Neural cell (in vitro differentiated cells): ENCODE measurements around the gene ATF5. TPM values are rescaled to one million over a fixed set of nuclear protein-coding genes. Genes with fewer than 3 reads are reported as not detected.

Experiments used
- H2AFZ ChIP-seq: fragments of 200-600, 300-800 bp; sonication (generic), shearing (Covaris generic); 2 replicates; pipeline ENCODE4 v1.6.0; 2014; ENCODE audit warnings: low read depth, mild to moderate bottlenecking, antibody characterized with exemption, low read length, moderate library complexity
- H3F3A ChIP-seq: fragments of 200-600 bp; shearing (Covaris generic); 2 replicates; pipeline ENCODE4 v1.6.1; 2016; ENCODE audit warnings: mild to moderate bottlenecking, moderate library complexity, mixed read lengths, antibody characterized with exemption, low read length; ENCODE audit not compliant: insufficient read depth, poor library complexity, severe bottlenecking
- H3K27ac ChIP-seq: fragments of 200-600, 300-800 bp; sonication (generic), shearing (Covaris generic); 2 replicates; pipeline ENCODE4 v1.5.1; 2014; ENCODE audit warnings: mild to moderate bottlenecking, low read length, moderate library complexity
- H3K27me3 ChIP-seq: fragments of 300-800, 200-600 bp; sonication (generic), shearing (Covaris generic); 2 replicates; pipeline ENCODE4 v1.6.0; 2014; ENCODE audit warnings: mild to moderate bottlenecking, low read depth, low read length, moderate library complexity; ENCODE audit not compliant: insufficient read depth
- H3K36me3 ChIP-seq: fragments of 300-800, 200-600 bp; sonication (generic), shearing (Covaris generic); 2 replicates; pipeline ENCODE4 v1.5.1; 2014; ENCODE audit warnings: mild to moderate bottlenecking, antibody characterized with exemption, low read length, moderate library complexity; ENCODE audit not compliant: insufficient read depth
- H3K4me2 ChIP-seq: fragments of 300-800, 200-600 bp; sonication (generic), shearing (Covaris generic); 2 replicates; pipeline ENCODE4 v1.6.0; 2014; ENCODE audit warnings: mild to moderate bottlenecking, low read length
- H3K4me3 ChIP-seq: fragments of 300-800, 200-600 bp; sonication (generic), shearing (Covaris generic); 2 replicates; pipeline ENCODE4 v1.5.1; 2014; ENCODE audit warnings: mild to moderate bottlenecking, low read length, moderate library complexity
- H3K79me2 ChIP-seq: fragments of 200-600 bp; shearing (Covaris generic); replicated peaks from 2 replicates; pipeline ENCODE4 v1.6.0; 2014; ENCODE audit warnings: mild to moderate bottlenecking, low read length, moderate library complexity; ENCODE audit not compliant: insufficient read depth
- H3K9ac ChIP-seq: fragments of 300-800, 200-600 bp; sonication (generic), shearing (Covaris generic); 2 replicates; pipeline ENCODE4 v1.6.1; 2016; ENCODE audit warnings: mild to moderate bottlenecking, low read length, mixed read lengths
- H3K9me2 ChIP-seq: fragments of 200-600 bp; shearing (Covaris generic); 2 replicates; pipeline ENCODE4 v1.6.1; 2016; ENCODE audit warnings: mild to moderate bottlenecking, low read length, mixed read lengths; ENCODE audit not compliant: insufficient read depth
- H3K9me3 ChIP-seq: fragments of 200-600, 300-800 bp; sonication (generic), shearing (Covaris generic); 2 replicates; pipeline ENCODE4 v1.6.1; 2016; ENCODE audit warnings: mild to moderate bottlenecking, mixed run types, low read length, moderate library complexity, mixed read lengths
- H4K20me1 ChIP-seq: fragments of 200-600 bp; shearing (Covaris generic); 2 replicates; pipeline ENCODE4 v1.6.1; 2016; ENCODE audit warnings: mild to moderate bottlenecking, mixed run types; ENCODE audit not compliant: insufficient read depth
- CTCF ChIP-seq: fragments of 450-650 bp; IDR thresholded peaks from 2 replicates; pipeline ENCODE4 v1.5.1; 2014; ENCODE audit warnings: antibody characterized with exemption, mild to moderate bottlenecking, moderate library complexity; ENCODE audit not compliant: poor library complexity, severe bottlenecking
- EP300 ChIP-seq: fragments of 450-650 bp; conservative IDR thresholded peaks from 2 replicates; pipeline ENCODE4 v1.6.1; 2014; ENCODE audit warnings: antibody characterized with exemption, mild to moderate bottlenecking, moderate library complexity; ENCODE audit not compliant: poor library complexity, severe bottlenecking
- EZH2 ChIP-seq: fragments of 200-600, 300-800 bp; shearing (Covaris generic), sonication (generic); IDR thresholded peaks from 2 replicates; pipeline ENCODE4 v1.6.1; 2014; ENCODE audit warnings: antibody characterized with exemption, low read length, borderline replicate concordance, mild to moderate bottlenecking; ENCODE audit not compliant: insufficient read depth, poor library complexity, severe bottlenecking
- MXI1 ChIP-seq: fragments of 450-650 bp; conservative IDR thresholded peaks from 2 replicates; pipeline ENCODE4 v1.6.1; 2014; ENCODE audit warnings: antibody characterized with exemption, mild to moderate bottlenecking; ENCODE audit not compliant: poor library complexity, severe bottlenecking
- POLR2AphosphoS5 ChIP-seq: IDR thresholded peaks from 2 replicates; pipeline ENCODE4 v1.6.1; 2012
- RAD21 ChIP-seq: fragments of 450-650 bp; conservative IDR thresholded peaks from 2 replicates; pipeline ENCODE4 v1.6.1; 2014; ENCODE audit warnings: antibody characterized with exemption, mild to moderate bottlenecking, moderate library complexity
- REST ChIP-seq: IDR thresholded peaks from 2 replicates; pipeline ENCODE4 v1.6.1; 2012; ENCODE audit warnings: borderline replicate concordance
- SMC3 ChIP-seq: fragments of 450-650 bp; conservative IDR thresholded peaks from 2 replicates; pipeline ENCODE4 v1.6.1; 2014; ENCODE audit warnings: antibody characterized with exemption, mild to moderate bottlenecking, moderate library complexity; ENCODE audit not compliant: poor library complexity
- TAF1 ChIP-seq: IDR thresholded peaks from 2 replicates; pipeline ENCODE4 v1.6.1; 2012; ENCODE audit warnings: low read depth
- polyA plus RNA-seq: library from polyadenylated mRNA; depleted of rRNA; stranded (reverse); fragments of >200 nt; gene quantifications from 2 replicates; pipeline ENCODE4 v1.2.3, GENCODE V29; 2014

Gene ATF5
- polyA plus RNA-seq, 1 donor from 2014 or later: 16.1 TPM

- peaks cover 8% of the 10 kb centered on the region for H3K27me3 ChIP-seq
Observed at GRCh38 chr19:49892716-49893115, 36.3 kb upstream of the ATF5 start.

GRCh38 chr19:49894011-49894664, 34.9 kb upstream of the ATF5 start:
- H3K4me2 ChIP-seq: no peak overlapping the region
- H3K9ac ChIP-seq: no peak overlapping the region
- H3K79me2 ChIP-seq: no peaks in the 10 kb centered on the region
- no peaks in the 10 kb centered on the region for H4K20me1 ChIP-seq
- H3K36me3 ChIP-seq: no peaks in the 10 kb centered on the region
- no peaks in the 10 kb centered on the region for H3K9me2 ChIP-seq
- H3F3A ChIP-seq: no peaks in the 10 kb centered on the region
- H3K27ac ChIP-seq: no peak overlapping the region
- H3K9me3 ChIP-seq: no peaks in the 10 kb centered on the region
- no peak overlapping the region for H3K4me3 ChIP-seq
- peaks cover 8% of the 10 kb centered on the region for H3K27me3 ChIP-seq
- no peak overlapping the region for H2AFZ ChIP-seq
- TF ChIP-seq REST (no peak), CTCF (no peak), SMC3 (no peak), POLR2AphosphoS5 (no peak), EZH2 (no peak), TAF1 (no peak)

More at GRCh38 chr19:49892716-49893115, 36.3 kb upstream of the ATF5 start:
- Histone ChIP-seq H2AFZ (no peak overlapping the region), H3K4me2 (no peak overlapping the region), H3K4me3 (no peak overlapping the region), H3K9ac (no peak overlapping the region), H3F3A (no peaks in the 10 kb centered on the region), H3K9me3 (no peaks in the 10 kb centered on the region), H3K9me2 (no peaks in the 10 kb centered on the region), H3K27ac (no peak overlapping the region), H4K20me1 (no peaks in the 10 kb centered on the region), H3K79me2 (no peaks in the 10 kb centered on the region), H3K36me3 (no peaks in the 10 kb centered on the region)
- TF ChIP-seq POLR2AphosphoS5 (no peak), REST (no peak), RAD21 (no peak), MXI1 (no peak), SMC3 (no peak), EZH2 (no peak), TAF1 (no peak), CTCF (no peak), EP300 (no peak)
